Fibroblast of peridontal ligament (primary cell): Measurements from ENCODE around the gene FSTL3.
"Not testable (repeated sequence)": the region's sequence is repeated elsewhere in the genome, so short reads cannot be mapped to it uniquely, and the experiment has no call there.

Experiments
- DNase-seq: peaks from one replicate; pipeline ENCODE4 v3.0.0-alpha.2; 2010; ENCODE audit errors: extremely low read depth

Gene FSTL3

DNA sequence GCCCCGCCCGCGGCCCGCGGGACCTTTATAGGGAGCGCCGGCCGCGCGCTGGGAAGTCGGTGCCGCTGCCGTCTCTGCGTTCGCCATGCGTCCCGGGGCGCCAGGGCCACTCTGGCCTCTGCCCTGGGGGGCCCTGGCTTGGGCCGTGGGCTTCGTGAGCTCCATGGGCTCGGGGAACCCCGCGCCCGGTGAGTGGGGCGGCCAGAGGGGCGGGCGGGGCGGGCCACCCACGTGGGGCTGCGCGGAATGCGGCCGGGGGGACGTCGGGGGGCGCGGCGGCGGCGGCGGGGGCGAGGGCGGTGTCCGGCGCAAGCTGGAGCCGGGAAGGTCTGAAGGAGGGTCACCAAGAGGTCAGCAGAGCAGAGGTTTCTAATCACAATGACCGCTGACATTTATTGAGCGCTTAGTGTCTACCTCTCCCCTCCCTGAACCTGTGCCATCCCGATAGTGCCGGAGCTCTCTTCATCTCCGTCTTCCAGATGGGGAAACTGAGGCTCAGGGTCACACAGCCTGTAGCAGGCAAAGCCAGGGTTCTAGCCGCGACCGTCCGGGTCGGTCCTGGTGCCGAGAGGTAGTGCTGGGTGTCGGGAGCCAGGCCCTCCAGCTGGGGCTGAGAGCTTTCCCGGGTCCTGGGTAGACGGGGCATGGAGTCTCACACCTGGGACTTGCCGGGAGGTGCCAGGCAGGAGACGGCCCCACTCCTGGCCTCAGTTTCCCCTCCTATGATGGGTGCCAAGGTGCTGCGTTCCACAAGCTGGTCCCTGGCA lies at the start of gene FSTL3:
TSS of gene FSTL3 (plus strand) at position 54 of the 767 bp plus-strand sequence. CDS start at position 86, 32 bp downstream.
- DNase-seq, result no peak

DNA sequence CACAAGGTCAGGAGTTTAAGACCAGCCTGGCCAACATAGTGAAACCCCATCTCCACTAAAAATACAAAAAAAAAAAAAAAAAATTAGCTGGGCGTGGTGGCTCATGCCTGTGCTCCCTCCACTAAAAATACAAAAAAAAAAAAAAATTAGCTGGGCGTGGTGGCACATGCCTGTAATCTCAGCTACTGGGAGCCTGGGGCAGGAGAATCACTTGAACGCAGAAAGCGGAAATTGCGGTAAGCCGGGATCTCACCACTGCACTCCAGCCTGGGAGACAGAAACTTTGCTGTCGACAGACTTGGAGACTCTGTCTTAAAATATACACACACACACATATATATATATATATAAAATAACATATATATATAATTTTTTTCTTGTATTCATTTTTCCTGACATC lies 49.6 kb upstream of the FSTL3 start:
- DNase-seq, result not testable (repeated sequence)

DNA sequence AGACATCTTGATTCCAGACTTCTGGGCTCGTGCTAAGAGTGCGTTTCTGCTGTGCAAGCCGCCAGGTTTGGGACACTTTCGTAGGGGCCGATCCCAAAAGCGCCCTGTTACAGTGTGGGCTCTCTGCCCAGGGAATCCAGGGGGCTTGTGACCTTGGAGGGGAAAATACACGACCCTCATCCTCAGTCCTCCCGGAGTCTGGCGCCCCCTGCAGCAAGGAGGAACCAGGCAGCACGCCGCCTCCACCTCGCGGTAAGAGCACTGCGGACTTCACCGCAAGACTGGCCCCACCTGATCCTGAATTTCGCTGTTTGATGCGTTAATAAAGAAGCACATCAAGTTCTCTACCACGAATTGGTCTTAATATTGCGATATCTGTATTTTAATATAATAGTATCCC lies 48.0 kb upstream of the FSTL3 start:
- no peak for DNase-seq

GRCh38 chr19:629515-629914 lies 46.7 kb upstream of the FSTL3 start:
- DNase-seq, result not testable (repeated sequence)

DNA sequence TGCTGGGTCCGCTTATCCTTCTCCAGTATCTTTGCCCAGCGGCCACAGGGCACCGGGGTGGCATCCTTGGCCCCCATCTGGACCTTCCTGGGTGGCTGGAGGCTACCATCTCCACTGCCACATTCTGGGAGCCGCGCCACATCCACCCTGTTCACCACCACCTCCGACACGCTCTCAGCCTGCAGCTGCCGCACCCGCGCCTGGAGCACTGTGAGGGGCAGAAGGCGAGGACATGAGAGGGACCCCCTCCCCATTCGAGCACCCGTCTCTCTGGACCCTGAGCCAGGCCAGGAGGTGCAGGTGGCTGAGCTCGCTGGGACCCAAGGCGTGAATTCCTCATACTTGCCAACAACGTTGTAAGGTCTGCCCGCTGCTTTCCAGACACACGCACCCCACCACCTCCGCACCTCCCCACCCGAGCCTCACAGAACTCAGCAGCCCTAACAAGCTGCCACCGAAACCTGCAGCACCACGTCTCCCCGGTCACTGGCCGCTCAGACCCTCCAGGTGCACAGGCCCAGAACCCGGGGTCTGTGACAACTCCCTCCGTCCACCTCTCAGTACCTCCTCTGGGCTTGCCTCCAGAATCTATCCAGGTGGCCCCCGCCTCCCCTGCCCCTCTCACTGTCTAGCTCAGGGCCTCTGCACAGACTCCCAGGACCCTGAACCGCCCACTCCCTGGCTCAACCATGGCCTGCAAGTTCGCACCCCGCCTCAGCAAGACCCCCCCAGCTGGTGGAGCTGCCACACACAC lies 46.1 kb upstream of the FSTL3 start:
- DNase-seq, result no peak

GRCh38 chr19:632579-633067 lies 43.6 kb upstream of the FSTL3 start:
- DNase-seq, result peak; percentile 19

GRCh38 chr19:633068-633785 lies 43.0 kb upstream of the FSTL3 start, which contains the start of gene POLRMT:
Gene POLRMT, minus strand, starts transcription at chr19:633537. Its CDS starts 25 bp downstream, at chr19:633512.
- peak; percentile 98 for DNase-seq

- no peak for DNase-seq
These were observed 42.2 kb upstream of the FSTL3 start for GRCh38 chr19:633786-634639.

DNA sequence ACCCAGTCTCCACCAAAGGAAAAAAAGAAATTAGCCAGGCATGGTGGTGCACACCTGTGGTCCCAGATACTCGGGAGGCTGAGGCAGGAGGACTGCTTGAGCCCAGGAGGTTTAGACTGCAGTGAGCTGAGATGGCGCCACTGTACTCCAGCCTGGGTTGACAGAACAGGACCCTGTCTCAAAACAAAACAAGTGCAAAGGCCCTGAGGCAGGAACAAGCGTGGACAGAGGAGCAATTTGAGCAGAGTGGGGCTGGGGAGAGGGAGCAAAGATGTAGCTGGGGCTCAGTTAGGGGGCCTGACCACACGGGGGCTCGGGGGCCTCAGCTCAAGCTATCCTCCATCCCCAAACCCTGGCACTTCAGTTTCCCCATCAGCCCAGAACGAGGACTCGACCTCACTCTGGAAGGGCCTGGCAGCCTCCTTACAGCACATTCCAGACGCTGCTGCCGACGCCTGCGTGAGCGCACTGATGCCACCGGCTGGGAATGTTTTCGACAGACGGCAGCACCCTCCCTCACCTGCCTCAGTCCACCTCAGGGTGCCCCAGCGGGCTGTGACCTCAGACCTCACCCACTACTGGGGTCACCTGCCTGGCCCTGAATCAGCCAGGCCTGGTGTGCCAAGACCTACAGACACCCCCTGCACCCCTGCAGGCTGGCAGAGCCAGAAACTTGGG lies 41.1 kb upstream of the FSTL3 start:
- DNase-seq, result no peak

DNA sequence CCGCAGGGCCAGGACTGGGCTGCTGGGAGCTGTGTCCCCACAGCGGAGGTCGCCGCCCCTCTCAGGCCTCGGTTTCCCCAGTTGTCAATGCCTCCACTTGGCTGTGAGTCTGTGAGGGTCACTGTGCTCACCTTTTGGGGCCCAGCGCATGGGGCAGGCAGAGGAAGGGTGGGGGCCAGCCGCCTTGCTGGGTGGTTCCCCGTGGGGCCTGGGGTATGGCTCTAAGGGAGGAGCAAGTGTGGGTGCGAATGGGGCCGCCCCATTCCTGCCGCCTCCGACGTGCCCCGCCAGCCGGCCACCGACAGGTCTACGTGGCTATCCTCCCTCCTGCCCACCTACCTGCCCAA lies 37.3 kb upstream of the FSTL3 start:
- no peak for DNase-seq

GRCh38 chr19:639253-640160 lies 36.7 kb upstream of the FSTL3 start, which contains the start of gene FGF22:
Gene FGF22, plus strand, starts transcription at chr19:639879. Its CDS starts 47 bp downstream, at chr19:639926.
- peak; percentile 55 for DNase-seq

- no peak for DNase-seq
These were observed 36.0 kb upstream of the FSTL3 start for GRCh38 chr19:640161-640558.

DNA sequence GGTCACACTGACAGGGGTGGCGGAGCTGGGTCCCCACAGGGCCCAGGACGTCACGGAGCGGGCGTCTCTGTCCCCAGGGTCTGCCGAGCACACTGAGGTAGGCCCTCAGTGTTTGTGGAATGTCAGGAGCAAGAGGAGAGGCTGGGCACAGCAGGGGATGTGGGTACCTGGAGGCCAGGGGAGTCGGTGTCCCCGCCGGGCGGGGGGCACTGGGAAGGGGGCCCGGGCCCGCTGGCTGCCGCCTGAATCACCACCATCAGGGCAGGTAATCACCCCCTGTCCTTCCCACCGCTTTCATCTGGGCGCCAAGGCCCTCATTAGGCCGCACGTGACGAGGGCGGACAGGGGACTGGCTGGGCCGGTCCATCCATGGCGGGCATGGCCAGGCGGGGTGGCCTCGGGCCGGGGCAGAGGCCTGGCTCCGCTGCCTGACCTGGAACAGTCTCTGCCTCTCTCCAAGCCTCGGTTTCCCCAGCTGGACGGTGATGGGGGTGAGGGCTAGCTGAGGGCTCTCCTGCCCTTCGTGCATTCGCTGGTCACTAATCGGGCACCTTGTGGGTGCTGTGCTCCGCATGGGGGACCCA lies 35.5 kb upstream of the FSTL3 start:
- no peak for DNase-seq

GRCh38 chr19:641702-642101 lies 34.5 kb upstream of the FSTL3 start:
- no peak for DNase-seq

DNA sequence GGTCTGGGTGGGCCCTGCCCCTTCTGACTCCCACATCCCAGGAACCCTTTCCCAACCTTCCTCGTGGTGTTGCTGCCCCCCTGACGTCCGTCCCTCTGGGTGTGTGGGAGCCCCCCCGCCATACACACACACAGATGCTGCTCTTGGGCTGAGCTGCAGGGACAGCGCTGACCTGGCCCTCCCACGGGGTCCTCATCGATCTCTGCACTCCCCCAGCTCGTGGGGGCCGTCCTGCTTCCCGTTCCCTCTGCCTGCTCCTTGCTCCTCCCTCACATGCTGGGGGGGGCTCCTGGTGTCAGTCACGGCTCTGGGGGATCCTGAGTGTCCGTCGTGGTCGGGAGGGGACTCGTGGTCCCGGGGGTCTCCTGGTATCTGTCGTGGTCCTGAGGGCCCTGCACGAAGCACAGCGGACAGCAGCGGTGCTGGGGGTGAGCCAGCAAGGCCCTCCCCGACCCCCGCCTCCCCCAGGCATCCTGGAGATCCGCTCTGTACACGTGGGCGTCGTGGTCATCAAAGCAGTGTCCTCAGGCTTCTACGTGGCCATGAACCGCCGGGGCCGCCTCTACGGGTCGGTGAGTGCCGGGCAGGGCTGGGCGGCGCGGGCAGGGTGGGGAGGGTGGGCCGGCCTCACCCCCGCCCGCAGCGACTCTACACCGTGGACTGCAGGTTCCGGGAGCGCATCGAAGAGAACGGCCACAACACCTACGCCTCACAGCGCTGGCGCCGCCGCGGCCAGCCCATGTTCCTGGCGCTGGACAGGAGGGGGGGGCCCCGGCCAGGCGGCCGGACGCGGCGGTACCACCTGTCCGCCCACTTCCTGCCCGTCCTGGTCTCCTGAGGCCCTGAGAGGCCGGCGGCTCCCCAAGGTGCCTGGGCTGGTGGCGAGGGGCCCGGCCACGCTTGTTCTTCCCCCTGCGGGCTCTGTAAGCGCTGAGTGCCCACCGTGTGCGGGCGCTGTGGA lies 33.1 kb upstream of the FSTL3 start:
- DNase-seq, result no peak

GRCh38 chr19:643736-644135 lies 32.5 kb upstream of the FSTL3 start:
- no peak for DNase-seq

DNA sequence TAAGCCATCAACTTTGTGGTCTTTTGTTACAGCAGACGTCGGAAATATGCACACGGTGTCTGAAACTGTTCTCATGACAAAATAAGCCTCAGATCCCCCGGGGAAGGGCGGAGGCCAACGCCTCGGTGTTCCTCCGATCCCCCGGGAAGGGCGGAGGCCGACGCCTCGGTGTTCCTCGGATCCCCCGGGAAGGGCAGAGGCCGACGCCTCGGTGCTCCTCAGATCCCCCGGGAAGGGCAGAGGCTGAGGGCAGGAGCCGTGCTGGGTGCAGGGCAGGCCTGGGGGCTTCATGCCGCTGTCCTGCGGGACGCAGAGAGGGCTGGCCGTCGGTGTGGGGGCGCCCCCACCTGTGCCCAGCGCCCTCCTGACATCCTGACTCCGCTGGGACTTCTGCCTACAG lies 31.8 kb upstream of the FSTL3 start:
- no peak for DNase-seq

DNA sequence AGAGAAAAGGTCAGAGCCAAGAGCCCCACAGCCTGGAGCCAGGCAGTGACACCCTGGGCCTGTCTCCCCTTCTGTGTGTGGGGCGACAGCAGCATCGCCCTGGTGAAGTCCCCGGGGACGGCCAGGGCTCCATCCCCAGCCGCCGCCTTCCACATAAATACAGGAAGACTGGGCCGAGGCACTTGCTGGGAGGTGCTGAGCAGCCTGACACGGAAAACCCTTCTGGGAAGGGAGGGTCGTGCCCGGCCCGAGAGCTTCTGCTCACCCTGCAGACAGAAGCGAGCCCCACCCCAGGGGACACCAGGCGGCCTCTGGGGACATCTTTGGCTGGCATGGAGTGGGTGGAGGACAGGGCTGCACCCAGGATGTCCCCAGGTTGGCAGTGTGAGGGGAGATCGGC lies 31.4 kb upstream of the FSTL3 start:
- no peak for DNase-seq
